Suprapubic skin (tissue), 4 donors: ENCODE data around the gene PDE5A.
"Not testable (repeated sequence)": the region's sequence is repeated elsewhere in the genome, so short reads cannot be mapped to it uniquely, and the experiment has no call there.

Source experiments
- CTCF ChIP-seq, 2 donors: fragments of 200-600 bp in 1 of 2; fragments of 450-650 bp in 1 of 2; sonication (generic) in 1 of 2; IDR thresholded peaks; one replicate each; pipeline ENCODE4 v1.5.1; 2016 to 2019; ENCODE audit warnings: antibody characterized with exemption in 2 of 2, mild to moderate bottlenecking in 1 of 2, moderate library complexity in 1 of 2
- POLR2A ChIP-seq, 2 donors: fragments of 450-650 bp; IDR thresholded peaks; one replicate each; pipeline ENCODE4 v1.6.1; 2017; ENCODE audit warnings: antibody characterized with exemption in 2 of 2, mild to moderate bottlenecking in 2 of 2, moderate library complexity in 2 of 2
- POLR2AphosphoS5 ChIP-seq, 3 donors: sonication (generic); formaldehyde crosslinking; IDR thresholded peaks; one replicate each; pipeline ENCODE4 v1.6.1; 2017; ENCODE audit warnings: antibody characterized with exemption in 3 of 3

GRCh38 chr4:119470021-119470736 is 158.4 kb downstream of the PDE5A start:
- TF ChIP-seq CTCF, POLR2AphosphoS5, POLR2A (IDR thresholded peaks at IDR 0.05): not testable (repeated sequence)
